Measurements from ENCODE around the gene QKI.

QKI gene

GRCh38 chr6:163504984-163505640 lies 90.6 kb downstream of the QKI start:
- no peaks in the 10 kb centered on the region for H3K27me3 ChIP-seq (ENCODE audit: control insufficient read depth in 3 of 3, insufficient read depth in 3 of 3, low read depth in 1 of 3, low read length in 3 of 3)
- no peak overlapping the region for H3K18ac ChIP-seq (ENCODE audit: low read length)
- no peak overlapping the region for H2BK15ac ChIP-seq (ENCODE audit: low read length)
- no peak overlapping the region for H3K23ac ChIP-seq (ENCODE audit: low read depth, low read length, poor library complexity)
- peaks cover 6 to 82% of the 10 kb centered on the region in 2 donors for H3K36me3 ChIP-seq (replicated peaks in 1 of 2; ENCODE audit: control insufficient read depth in 2 of 2, insufficient read depth in 2 of 2, low read length in 2 of 2)
- H3K4me2 ChIP-seq (ENCODE audit: insufficient read depth, low read length, poor library complexity, severe bottlenecking): no peak overlapping the region
- no CpG with 5 or more reads among the region's 8 CpGs for WGBS, 2 donors (ENCODE audit: extremely low coverage in 2 of 2, insufficient read length in 2 of 2, insufficient replicate concordance in 1 of 2)
- DNase-seq (ENCODE audit: low spot score): no peak
- no peak overlapping the region for H2BK5ac ChIP-seq (ENCODE audit: low read length)
- no peak overlapping the region for H2BK120ac ChIP-seq (ENCODE audit: low read depth, low read length)
- H3K9ac ChIP-seq (ENCODE audit: low read depth, low read length, poor library complexity): no peak overlapping the region
- peaks cover 6% of the 10 kb centered on the region for H3K79me1 ChIP-seq (ENCODE audit: low read depth, low read length)
- H3K4ac ChIP-seq (ENCODE audit: low read length): no peak overlapping the region
- H2BK12ac ChIP-seq (ENCODE audit: low read length): no peak overlapping the region
- no peak overlapping the region for H3K27ac ChIP-seq (replicated peaks; ENCODE audit: low read length)
- H2AK5ac ChIP-seq (ENCODE audit: low read depth, low read length): no peak overlapping the region
- no peak overlapping the region for H3K14ac ChIP-seq (ENCODE audit: low read length)
- H4K8ac ChIP-seq (ENCODE audit: low read depth, low read length): no peak overlapping the region
- H3K4me3 ChIP-seq (ENCODE audit: low read length in 2 of 2): no peak overlapping the region
- no peaks in the 10 kb centered on the region for H3K4me1 ChIP-seq (ENCODE audit: control insufficient read depth in 2 of 2, insufficient read depth in 1 of 2, low read depth in 1 of 2, low read length in 2 of 2)
- H3K9me3 ChIP-seq (replicated peaks in 1 of 2; ENCODE audit: control insufficient read depth in 2 of 2, insufficient read depth in 1 of 2, low read depth in 1 of 2, low read length in 2 of 2): peaks cover 9 to 84% of the 10 kb centered on the region in 2 donors
- no peak overlapping the region for H2AFZ ChIP-seq (ENCODE audit: low read length)
- no peak overlapping the region for H4K91ac ChIP-seq (ENCODE audit: low read depth, low read length, poor library complexity)

DNA sequence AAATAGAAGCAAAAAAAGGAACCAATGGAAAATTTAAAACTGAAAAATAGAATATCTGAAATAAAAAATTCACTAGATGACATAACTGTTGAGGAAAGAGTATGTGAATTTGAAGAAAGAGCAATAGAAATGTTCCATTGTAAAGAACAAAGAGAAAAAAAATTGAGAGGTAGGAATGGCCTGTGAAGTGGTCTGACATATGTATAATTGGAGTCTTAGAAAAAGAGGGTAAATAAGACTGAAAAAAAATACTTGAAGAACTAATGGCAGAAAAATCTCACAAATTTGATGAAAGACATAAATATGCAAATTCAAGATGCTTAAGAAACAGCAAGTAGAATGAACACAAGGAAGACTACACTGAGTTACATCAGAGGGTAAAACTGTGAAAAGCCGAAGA lies 93.4 kb downstream of the QKI start:
- H3K27me3 ChIP-seq (ENCODE audit: control insufficient read depth in 3 of 3, insufficient read depth in 3 of 3, low read depth in 1 of 3, low read length in 3 of 3): no peaks in the 10 kb centered on the region
- no CpG with 5 or more reads among the region's 1 CpG for WGBS, 2 donors (ENCODE audit: extremely low coverage in 2 of 2, insufficient read length in 2 of 2, insufficient replicate concordance in 1 of 2)

GRCh38 chr6:163513003-163513402 lies 98.5 kb downstream of the QKI start:
- H2AFZ ChIP-seq (ENCODE audit: low read length): no peak overlapping the region
- no peak overlapping the region for H2BK120ac ChIP-seq (ENCODE audit: low read depth, low read length)
- H2BK5ac ChIP-seq (ENCODE audit: low read length): no peak overlapping the region
- no peak overlapping the region for H2AK5ac ChIP-seq (ENCODE audit: low read depth, low read length)
- H3K18ac ChIP-seq (ENCODE audit: low read length): no peak overlapping the region
- WGBS, 2 donors (ENCODE audit: extremely low coverage in 2 of 2, insufficient read length in 2 of 2, insufficient replicate concordance in 1 of 2): no CpG with 5 or more reads among the region's 4 CpGs
- H3K4me2 ChIP-seq (ENCODE audit: insufficient read depth, low read length, poor library complexity, severe bottlenecking): no peak overlapping the region
- peaks cover 3 to 80% of the 10 kb centered on the region in 2 donors for H3K36me3 ChIP-seq (replicated peaks in 1 of 2; ENCODE audit: control insufficient read depth in 2 of 2, insufficient read depth in 2 of 2, low read length in 2 of 2)
- peaks cover 0 to 24% of the 10 kb centered on the region in 2 donors for H3K9me3 ChIP-seq (replicated peaks in 1 of 2; ENCODE audit: control insufficient read depth in 2 of 2, insufficient read depth in 1 of 2, low read depth in 1 of 2, low read length in 2 of 2)
- H3K4me3 ChIP-seq (ENCODE audit: low read length in 2 of 2): no peak overlapping the region
- H3K9ac ChIP-seq (ENCODE audit: low read depth, low read length, poor library complexity): no peak overlapping the region
- H2BK15ac ChIP-seq (ENCODE audit: low read length): no peak overlapping the region
- H4K8ac ChIP-seq (ENCODE audit: low read depth, low read length): no peak overlapping the region
- no peak overlapping the region for H3K23ac ChIP-seq (ENCODE audit: low read depth, low read length, poor library complexity)
- peaks cover 0 to 2% of the 10 kb centered on the region in 2 donors for H3K4me1 ChIP-seq (ENCODE audit: control insufficient read depth in 2 of 2, insufficient read depth in 1 of 2, low read depth in 1 of 2, low read length in 2 of 2)
- no peak overlapping the region for H4K91ac ChIP-seq (ENCODE audit: low read depth, low read length, poor library complexity)
- peaks cover 3% of the 10 kb centered on the region for H3K79me1 ChIP-seq (ENCODE audit: low read depth, low read length)
- H3K14ac ChIP-seq (ENCODE audit: low read length): no peak overlapping the region
- no peaks in the 10 kb centered on the region for H3K27me3 ChIP-seq (ENCODE audit: control insufficient read depth in 3 of 3, insufficient read depth in 3 of 3, low read depth in 1 of 3, low read length in 3 of 3)
- H3K4ac ChIP-seq (ENCODE audit: low read length): no peak overlapping the region
- H3K27ac ChIP-seq (replicated peaks; ENCODE audit: low read length): no peak overlapping the region
- H2BK12ac ChIP-seq (ENCODE audit: low read length): no peak overlapping the region
- no peak for DNase-seq (ENCODE audit: low spot score)

More for the DNA sequence above, 93.4 kb downstream of the QKI start:
- H3K4me2 ChIP-seq (ENCODE audit: insufficient read depth, low read length, poor library complexity, severe bottlenecking): no peak overlapping the region
- H3K9me3 ChIP-seq (replicated peaks in 1 of 2; ENCODE audit: control insufficient read depth in 2 of 2, insufficient read depth in 1 of 2, low read depth in 1 of 2, low read length in 2 of 2): peaks cover 9 to 62% of the 10 kb centered on the region in 2 donors
- no peak overlapping the region for H2BK15ac ChIP-seq (ENCODE audit: low read length)
- H2AFZ ChIP-seq (ENCODE audit: low read length): no peak overlapping the region
- H3K4me3 ChIP-seq (ENCODE audit: low read length in 2 of 2): no peak overlapping the region
- H3K36me3 ChIP-seq (replicated peaks in 1 of 2; ENCODE audit: control insufficient read depth in 2 of 2, insufficient read depth in 2 of 2, low read length in 2 of 2): peaks cover 6 to 77% of the 10 kb centered on the region in 2 donors
- H3K14ac ChIP-seq (ENCODE audit: low read length): no peak overlapping the region
- H3K18ac ChIP-seq (ENCODE audit: low read length): no peak overlapping the region
- H2BK12ac ChIP-seq (ENCODE audit: low read length): no peak overlapping the region
- H2AK5ac ChIP-seq (ENCODE audit: low read depth, low read length): no peak overlapping the region
- no peak overlapping the region for H4K91ac ChIP-seq (ENCODE audit: low read depth, low read length, poor library complexity)
- no peak overlapping the region for H3K23ac ChIP-seq (ENCODE audit: low read depth, low read length, poor library complexity)
- H3K4me1 ChIP-seq (ENCODE audit: control insufficient read depth in 2 of 2, insufficient read depth in 1 of 2, low read depth in 1 of 2, low read length in 2 of 2): no peaks in the 10 kb centered on the region
- H2BK5ac ChIP-seq (ENCODE audit: low read length): no peak overlapping the region
- H3K79me1 ChIP-seq (ENCODE audit: low read depth, low read length): peaks cover 3% of the 10 kb centered on the region
- DNase-seq (ENCODE audit: low spot score): no peak
- H3K27ac ChIP-seq (replicated peaks; ENCODE audit: low read length): no peak overlapping the region
- no peak overlapping the region for H2BK120ac ChIP-seq (ENCODE audit: low read depth, low read length)
- no peak overlapping the region for H3K4ac ChIP-seq (ENCODE audit: low read length)
- H3K9ac ChIP-seq (ENCODE audit: low read depth, low read length, poor library complexity): no peak overlapping the region
- H4K8ac ChIP-seq (ENCODE audit: low read depth, low read length): no peak overlapping the region

GRCh38 chr6:163513570-163514166 lies 99.2 kb downstream of the QKI start:
- Histone ChIP-seq H3K18ac (ENCODE audit: low read length) (no peak overlapping the region), H3K27me3 (ENCODE audit: control insufficient read depth in 3 of 3, insufficient read depth in 3 of 3, low read depth in 1 of 3, low read length in 3 of 3) (no peaks in the 10 kb centered on the region), H2BK5ac (ENCODE audit: low read length) (no peak overlapping the region), H2BK12ac (ENCODE audit: low read length) (no peak overlapping the region), H3K4me2 (ENCODE audit: insufficient read depth, low read length, poor library complexity, severe bottlenecking) (no peak overlapping the region), H3K23ac (ENCODE audit: low read depth, low read length, poor library complexity) (no peak overlapping the region), H2BK120ac (ENCODE audit: low read depth, low read length) (no peak overlapping the region), H3K36me3 (replicated peaks in 1 of 2; ENCODE audit: control insufficient read depth in 2 of 2, insufficient read depth in 2 of 2, low read length in 2 of 2) (peaks cover 3 to 75% of the 10 kb centered on the region in 2 donors), H2AK5ac (ENCODE audit: low read depth, low read length) (no peak overlapping the region), H2BK15ac (ENCODE audit: low read length) (no peak overlapping the region), H2AFZ (ENCODE audit: low read length) (no peak overlapping the region), H3K4ac (ENCODE audit: low read length) (no peak overlapping the region), H3K9me3 (replicated peaks in 1 of 2; ENCODE audit: control insufficient read depth in 2 of 2, insufficient read depth in 1 of 2, low read depth in 1 of 2, low read length in 2 of 2) (peaks cover 0 to 20% of the 10 kb centered on the region in 2 donors), H4K8ac (ENCODE audit: low read depth, low read length) (no peak overlapping the region), H3K4me1 (ENCODE audit: control insufficient read depth in 2 of 2, insufficient read depth in 1 of 2, low read depth in 1 of 2, low read length in 2 of 2) (peaks cover 0 to 2% of the 10 kb centered on the region in 2 donors), H3K4me3 (ENCODE audit: low read length in 2 of 2) (no peak overlapping the region), H3K79me1 (ENCODE audit: low read depth, low read length) (peaks cover 3% of the 10 kb centered on the region), H3K9ac (ENCODE audit: low read depth, low read length, poor library complexity) (no peak overlapping the region), H3K27ac (replicated peaks; ENCODE audit: low read length) (peak overlapping the region; percentile 9), H4K91ac (ENCODE audit: low read depth, low read length, poor library complexity) (no peak overlapping the region), H3K14ac (ENCODE audit: low read length) (peak overlapping the region; percentile 56)
- WGBS, 2 donors (ENCODE audit: extremely low coverage in 2 of 2, insufficient read length in 2 of 2, insufficient replicate concordance in 1 of 2): no CpG with 5 or more reads among the region's 2 CpGs
- no peak for DNase-seq (ENCODE audit: low spot score)

All from neuronal stem cell (in vitro differentiated cells).